Measurements from ENCODE around the gene LIN37. TPM values are rescaled to one million over a fixed set of nuclear protein-coding genes. Genes with fewer than 3 reads are reported as not detected.

Gene LIN37
- polyA plus RNA-seq, 3 donors = 11.3 to 11.7 (median 11.6) TPM

GRCh38 chr19:35733180-35734125 is 14.9 kb upstream of the LIN37 start:
- no peak for DNase-seq (ENCODE audit: low read depth in 3 of 3, low spot score in 2 of 3)

- DNase-seq (ENCODE audit: low read depth in 3 of 3, low spot score in 2 of 3) = no peak
These were observed 14.1 kb upstream of the LIN37 start for GRCh38 chr19:35734273-35734672.

GRCh38 chr19:35734889-35735288 is 13.5 kb upstream of the LIN37 start:
- no peak for DNase-seq (ENCODE audit: low read depth in 3 of 3, low spot score in 2 of 3)

DNA sequence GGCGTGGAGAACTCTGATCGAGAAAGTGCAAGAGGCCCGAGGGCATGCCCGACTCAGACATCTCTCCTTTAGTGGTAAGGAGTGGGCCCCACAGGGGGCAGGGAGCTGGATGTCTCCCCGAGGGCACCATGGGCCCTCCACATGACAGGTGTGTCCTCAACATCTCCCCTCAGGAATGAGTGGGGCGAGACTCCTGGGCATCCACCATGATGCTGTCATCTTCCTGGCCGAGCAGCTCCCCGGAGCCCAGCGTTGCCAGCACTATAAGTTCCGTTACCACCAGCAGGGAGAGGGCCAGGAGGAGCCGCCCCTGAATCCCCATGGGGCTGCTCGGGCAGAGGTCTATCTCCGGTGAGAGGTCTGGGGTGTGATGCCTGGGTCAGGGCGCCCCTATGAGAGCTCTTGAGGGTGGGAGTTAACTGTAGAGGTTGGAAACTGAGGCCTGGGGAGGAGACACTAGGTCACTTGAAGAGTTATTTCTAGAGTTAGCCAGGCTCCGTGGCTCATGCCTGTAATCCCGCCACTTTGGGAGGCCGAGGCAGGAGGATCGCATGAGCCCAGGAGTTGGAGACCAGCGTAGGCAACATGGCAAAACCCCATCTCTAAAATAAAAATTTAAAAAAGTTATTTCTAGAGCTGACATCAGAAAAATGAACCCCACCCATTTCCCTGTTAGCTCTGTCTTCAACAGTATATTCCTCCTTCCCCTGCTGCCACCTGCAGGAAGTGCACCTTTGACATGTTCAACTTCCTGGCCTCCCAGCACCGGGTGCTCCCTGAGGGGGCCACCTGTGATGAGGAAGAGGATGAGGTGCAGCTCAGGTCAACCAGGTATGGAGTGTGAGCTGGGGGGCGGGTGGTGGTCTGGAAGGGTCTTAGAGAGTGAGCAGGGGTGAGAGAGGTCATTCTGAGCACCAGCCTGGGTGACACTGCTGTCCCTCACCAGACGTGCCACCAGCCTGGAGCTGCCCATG is 11.2 kb upstream of the LIN37 start:
- no peak for DNase-seq (ENCODE audit: low read depth in 3 of 3, low spot score in 2 of 3)

DNA sequence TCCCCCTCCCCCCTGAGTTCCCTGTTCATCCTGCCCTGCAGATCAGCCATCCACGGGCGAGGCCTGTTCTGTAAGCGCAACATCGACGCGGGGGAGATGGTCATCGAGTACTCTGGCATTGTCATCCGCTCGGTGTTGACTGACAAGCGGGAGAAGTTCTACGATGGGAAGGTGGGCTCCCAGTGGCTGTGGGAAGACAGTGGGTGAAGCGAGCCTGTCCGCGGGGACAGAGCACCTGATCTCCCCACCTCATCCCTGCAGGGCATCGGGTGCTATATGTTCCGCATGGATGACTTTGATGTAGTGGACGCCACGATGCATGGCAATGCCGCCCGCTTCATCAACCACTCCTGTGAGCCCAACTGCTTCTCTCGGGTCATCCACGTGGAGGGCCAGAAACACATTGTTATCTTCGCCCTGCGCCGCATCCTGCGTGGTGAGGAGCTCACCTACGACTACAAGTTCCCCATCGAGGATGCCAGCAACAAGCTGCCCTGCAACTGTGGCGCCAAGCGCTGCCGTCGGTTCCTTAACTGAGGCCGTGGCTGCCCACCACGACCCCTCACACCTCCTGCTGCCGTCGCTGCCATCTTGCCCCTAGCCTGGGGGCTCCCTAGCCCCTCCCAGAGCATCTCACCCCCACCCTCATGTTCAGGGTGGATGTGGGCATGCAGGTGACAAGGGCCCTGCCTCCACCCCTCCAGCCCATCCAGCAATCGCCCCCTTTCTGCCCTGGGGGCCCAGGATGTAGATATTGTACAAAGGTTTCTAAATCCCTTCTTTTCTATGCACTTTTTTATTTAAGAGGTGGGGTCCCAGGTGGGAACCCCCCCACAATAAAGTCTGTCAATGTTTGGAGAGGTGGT is 10.1 kb upstream of the LIN37 start:
- DNase-seq (ENCODE audit: low read depth in 3 of 3, low spot score in 2 of 3) = no peak

- no peak for DNase-seq (ENCODE audit: low read depth in 3 of 3, low spot score in 2 of 3)
These were observed 9.5 kb upstream of the LIN37 start for GRCh38 chr19:35738887-35739229.

- no peak for DNase-seq (ENCODE audit: low read depth in 3 of 3, low spot score in 2 of 3)
These were observed 8.9 kb upstream of the LIN37 start for GRCh38 chr19:35739275-35740107.

GRCh38 chr19:35740108-35740422 is 8.3 kb upstream of the LIN37 start:
- DNase-seq (ENCODE audit: low read depth in 3 of 3, low spot score in 2 of 3) = no peak

DNA sequence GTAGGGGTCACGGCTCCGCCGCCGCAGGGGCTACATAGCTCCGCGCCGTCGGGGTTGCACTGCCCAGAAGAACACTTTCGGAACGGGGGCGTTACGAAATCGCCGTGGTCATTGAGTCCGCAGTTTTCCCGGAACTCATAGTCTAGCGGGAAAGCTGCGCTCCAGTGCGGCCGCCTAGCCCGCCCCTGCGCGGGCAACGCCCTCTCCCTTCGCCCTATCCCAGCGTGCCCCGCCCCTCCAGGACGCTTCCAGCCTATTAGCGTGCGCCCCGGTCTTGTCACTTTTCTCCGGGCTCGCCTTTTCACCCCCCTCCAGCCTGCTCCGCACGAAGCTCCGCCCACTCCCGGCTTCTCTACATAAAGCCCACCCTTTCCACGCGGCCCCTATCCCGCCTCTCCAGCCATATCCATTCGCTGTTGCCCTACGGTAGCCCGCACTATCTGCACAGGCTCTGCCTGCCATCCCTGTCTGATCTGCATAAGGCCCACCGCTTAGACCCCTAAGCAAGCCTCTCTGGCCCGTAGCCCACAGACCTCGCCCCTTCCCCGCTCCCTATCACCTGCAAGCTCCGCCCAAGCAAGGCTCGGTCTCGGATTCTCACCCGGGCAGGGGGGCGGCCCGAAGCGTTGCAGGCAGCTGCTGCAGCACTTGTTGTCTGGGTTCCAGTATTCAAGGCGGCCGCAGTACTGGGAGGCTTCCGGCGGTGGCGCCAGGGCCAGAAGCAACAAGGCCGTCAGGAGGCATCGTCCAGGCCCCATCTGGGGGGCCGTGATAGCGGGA is 7.8 kb upstream of the LIN37 start:
- peak; percentile 90 to 97 (median 97) for DNase-seq (ENCODE audit: low read depth in 3 of 3, low spot score in 2 of 3)

- no peak for DNase-seq (ENCODE audit: low read depth in 3 of 3, low spot score in 2 of 3)
These were observed 7.2 kb upstream of the LIN37 start for GRCh38 chr19:35741203-35741515.

DNA sequence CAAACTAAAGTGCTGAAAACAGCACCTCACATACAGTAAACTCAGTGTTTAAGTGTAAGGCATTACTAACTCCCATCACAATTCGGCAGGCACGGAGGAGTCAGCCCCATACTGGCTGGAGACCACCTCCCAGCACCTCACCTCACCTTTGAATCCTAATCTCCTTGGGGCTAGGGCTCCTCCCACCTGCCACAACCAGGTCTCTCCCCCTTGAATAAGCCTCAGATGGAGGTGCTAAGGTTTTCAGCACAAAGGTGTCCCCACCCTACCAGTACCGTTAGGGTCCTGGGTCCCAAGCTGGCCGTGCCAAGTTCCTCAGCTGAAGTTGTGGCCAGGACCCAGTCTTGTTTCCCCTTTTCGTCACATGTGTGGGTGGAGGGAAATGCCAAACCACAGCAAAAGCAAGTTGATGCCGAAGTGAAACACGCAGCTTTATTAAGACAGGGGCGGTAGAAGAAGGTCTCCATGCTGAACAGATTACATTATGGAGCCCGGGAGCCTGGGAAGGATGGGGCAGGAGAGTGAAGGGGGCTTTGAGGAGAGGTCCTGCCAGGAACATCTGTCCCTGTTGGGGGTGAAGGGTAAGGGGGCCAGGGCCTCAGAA is 6.2 kb upstream of the LIN37 start, which contains the start of gene IGFLR1:
IGFLR1 (minus strand) TSS at position 332 of the 604 bp plus-strand sequence. CDS start 1,272 bp downstream, outside the sequence.
- no peak for DNase-seq (ENCODE audit: low read depth in 3 of 3, low spot score in 2 of 3)

DNA sequence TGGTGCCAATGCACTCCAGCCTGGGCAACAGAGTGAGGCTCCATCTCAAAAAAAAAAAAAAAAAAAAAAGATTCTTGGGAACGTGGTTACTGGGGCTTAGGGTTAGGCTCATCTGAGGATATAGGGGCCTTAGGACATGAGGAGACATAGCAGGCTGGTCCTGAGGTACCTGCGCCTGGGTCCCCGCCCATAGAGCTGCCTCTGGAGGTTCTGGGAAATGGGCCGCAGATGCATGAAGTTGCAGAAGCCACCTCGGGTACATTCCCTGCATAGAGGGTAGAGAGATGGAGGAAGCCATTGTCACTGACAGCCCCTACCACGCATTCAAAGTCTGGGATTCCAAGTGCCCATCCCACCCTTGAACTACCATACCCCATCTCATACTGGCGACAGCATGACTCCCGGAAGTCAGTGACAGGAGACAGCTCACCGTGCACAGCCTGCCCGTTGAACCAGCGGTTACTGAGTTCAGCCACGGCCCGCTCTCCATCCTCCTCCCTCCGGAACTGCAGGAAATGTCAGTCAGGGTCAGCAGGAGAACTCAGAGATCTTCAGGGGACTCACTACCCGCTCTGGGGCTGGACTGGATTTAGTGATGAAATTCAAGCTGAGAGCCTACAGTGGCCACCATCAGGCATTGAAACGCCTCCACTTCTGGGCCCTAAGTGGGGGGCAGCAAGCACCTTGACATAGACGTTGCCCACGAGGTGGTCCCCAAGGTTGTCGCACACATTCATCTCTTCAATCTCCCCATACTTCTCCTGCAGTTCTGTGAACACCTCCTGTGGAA is 4.5 kb upstream of the LIN37 start:
- DNase-seq (ENCODE audit: low read depth in 3 of 3, low spot score in 2 of 3) = no peak

DNA sequence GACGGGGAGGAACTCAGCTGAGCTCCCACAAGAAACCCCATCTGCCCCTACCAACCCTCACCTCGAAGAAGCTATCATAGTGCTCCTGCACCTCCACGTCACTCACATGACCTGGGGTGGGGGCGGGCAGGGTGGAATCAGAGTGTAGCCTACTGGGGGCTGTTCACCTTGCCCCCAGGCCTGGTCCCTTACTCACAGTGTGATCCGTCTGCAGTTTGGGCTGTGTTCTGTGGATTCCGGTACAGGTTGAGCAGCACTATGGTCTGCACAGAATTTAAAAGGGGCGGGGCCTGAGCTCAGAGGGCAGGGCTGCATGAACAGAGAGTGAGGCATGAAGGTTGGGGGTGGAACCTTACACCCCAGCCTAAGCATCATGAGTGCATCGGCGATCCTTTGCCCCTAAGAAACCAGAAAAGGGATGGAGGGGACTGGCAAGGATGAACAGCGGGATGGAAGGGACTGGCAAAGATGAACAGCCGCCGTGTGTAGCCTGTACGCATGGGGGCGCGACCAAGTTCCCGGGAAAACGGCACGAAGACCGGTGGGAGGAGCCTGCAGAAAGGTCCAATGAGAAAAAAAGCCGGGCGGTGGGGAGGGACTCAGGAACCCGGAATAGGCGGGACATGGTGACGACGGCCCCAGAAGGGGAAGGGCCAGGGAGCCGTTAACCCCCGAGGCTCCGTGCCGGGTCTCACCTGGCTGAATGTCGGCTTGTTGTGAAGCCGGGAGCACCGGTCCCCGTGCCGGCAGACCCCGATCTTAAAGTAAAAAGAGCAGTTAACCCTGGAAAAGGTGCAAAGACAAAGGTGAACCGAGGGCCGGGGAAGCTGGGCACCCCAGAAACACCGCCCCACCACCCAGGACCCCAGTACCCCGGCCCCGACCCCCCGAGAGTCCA is 3.7 kb upstream of the LIN37 start:
- DNase-seq (ENCODE audit: low read depth in 3 of 3, low spot score in 2 of 3) = peak; percentile 88 to 95 (median 88)

- DNase-seq (ENCODE audit: low read depth in 3 of 3, low spot score in 2 of 3) = peak; percentile 98 to 99 (median 99)
These were observed 2.9 kb upstream of the LIN37 start, which contains the start of the genes PSENEN and U2AF1L4 for GRCh38 chr19:35745328-35746086. PSENEN (plus strand) TSS chr19:35745651; CDS start chr19:35745931, 280 bp downstream. U2AF1L4 (minus strand) TSS chr19:35745418; CDS start chr19:35745391, 27 bp downstream.

GRCh38 chr19:35746087-35746462 is 2.3 kb upstream of the LIN37 start:
- DNase-seq (ENCODE audit: low read depth in 3 of 3, low spot score in 2 of 3) = no peak

DNA sequence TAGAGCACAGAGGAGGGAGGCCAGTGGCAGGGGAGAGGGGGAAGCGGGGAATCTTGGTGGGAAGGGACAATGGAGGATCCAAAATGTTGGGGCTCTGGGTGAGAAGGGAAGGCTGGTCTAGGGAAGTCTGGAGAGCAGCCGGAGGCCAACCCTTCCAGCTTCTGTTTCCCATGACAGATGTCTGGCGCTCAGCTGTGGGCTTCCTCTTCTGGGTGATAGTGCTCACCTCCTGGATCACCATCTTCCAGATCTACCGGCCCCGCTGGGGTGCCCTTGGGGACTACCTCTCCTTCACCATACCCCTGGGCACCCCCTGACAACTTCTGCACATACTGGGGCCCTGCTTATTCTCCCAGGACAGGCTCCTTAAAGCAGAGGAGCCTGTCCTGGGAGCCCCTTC is 1.8 kb upstream of the LIN37 start:
- no peak for DNase-seq (ENCODE audit: low read depth in 3 of 3, low spot score in 2 of 3)

All from right renal cortex interstitium (tissue), 3 donors.